T-helper 17 cell (primary cell): ENCODE results near the gene ZSCAN29. TPM values are rescaled to one million over a fixed set of nuclear protein-coding genes. Genes with fewer than 3 reads are reported as not detected.
"Not testable (repeated sequence)": the region's sequence is repeated elsewhere in the genome, so short reads cannot be mapped to it uniquely, and the experiment has no call there.

Source experiments
- ATAC-seq: fragments of 150-1000 bp; cut with Tn5 transposase; 2 replicates; pipeline ENCODE4 v1.10.0; 2021; ENCODE audit warnings: mild to moderate bottlenecking, moderate library complexity
- DNase-seq, 3 donors: peaks; one replicate each; pipeline versions ENCODE4 v3.0.0 to v3.0.0-alpha.2; 2020 to 2021
- H3K9me3 ChIP-seq: one replicate; pipeline ENCODE4 v1.7.0; 2013; ENCODE audit warnings: low read length, mild to moderate bottlenecking; ENCODE audit not compliant: control insufficient read depth, poor library complexity, severe bottlenecking
- H3K27ac Mint-ChIP-seq: one replicate; pipeline ENCODE4 v1.8.0; 2022; ENCODE audit warnings: mild to moderate bottlenecking, moderate library complexity, mixed read lengths
- H3K27me3 Mint-ChIP-seq: one replicate; pipeline ENCODE4 v1.8.0; 2022; ENCODE audit warnings: mixed read lengths
- H3K36me3 Mint-ChIP-seq: one replicate; pipeline ENCODE4 v1.8.0; 2022; ENCODE audit warnings: low read depth, mixed read lengths
- H3K4me1 Mint-ChIP-seq: one replicate; pipeline ENCODE4 v1.8.0; 2022; ENCODE audit warnings: mild to moderate bottlenecking, mixed read lengths
- H3K4me3 Mint-ChIP-seq: one replicate; pipeline ENCODE4 v1.8.0; 2022; ENCODE audit warnings: mild to moderate bottlenecking, moderate library complexity, mixed read lengths
- total RNA-seq, 4 donors: library from RNA in 2 of 4; stranded (reverse) in 2 of 4; gene quantifications; one replicate each; pipeline ENCODE4 v1.2.3 and lab custom pipeline; 2022 to 2026

ZSCAN29 gene
- 10 to 100 TPM; 12.5 to 15.9 TPM for total RNA-seq
- 26.1 to 62.9 reads per million in 2 donors for total RNA-seq (lab: John Stamatoyannopoulos, UW)

DNA sequence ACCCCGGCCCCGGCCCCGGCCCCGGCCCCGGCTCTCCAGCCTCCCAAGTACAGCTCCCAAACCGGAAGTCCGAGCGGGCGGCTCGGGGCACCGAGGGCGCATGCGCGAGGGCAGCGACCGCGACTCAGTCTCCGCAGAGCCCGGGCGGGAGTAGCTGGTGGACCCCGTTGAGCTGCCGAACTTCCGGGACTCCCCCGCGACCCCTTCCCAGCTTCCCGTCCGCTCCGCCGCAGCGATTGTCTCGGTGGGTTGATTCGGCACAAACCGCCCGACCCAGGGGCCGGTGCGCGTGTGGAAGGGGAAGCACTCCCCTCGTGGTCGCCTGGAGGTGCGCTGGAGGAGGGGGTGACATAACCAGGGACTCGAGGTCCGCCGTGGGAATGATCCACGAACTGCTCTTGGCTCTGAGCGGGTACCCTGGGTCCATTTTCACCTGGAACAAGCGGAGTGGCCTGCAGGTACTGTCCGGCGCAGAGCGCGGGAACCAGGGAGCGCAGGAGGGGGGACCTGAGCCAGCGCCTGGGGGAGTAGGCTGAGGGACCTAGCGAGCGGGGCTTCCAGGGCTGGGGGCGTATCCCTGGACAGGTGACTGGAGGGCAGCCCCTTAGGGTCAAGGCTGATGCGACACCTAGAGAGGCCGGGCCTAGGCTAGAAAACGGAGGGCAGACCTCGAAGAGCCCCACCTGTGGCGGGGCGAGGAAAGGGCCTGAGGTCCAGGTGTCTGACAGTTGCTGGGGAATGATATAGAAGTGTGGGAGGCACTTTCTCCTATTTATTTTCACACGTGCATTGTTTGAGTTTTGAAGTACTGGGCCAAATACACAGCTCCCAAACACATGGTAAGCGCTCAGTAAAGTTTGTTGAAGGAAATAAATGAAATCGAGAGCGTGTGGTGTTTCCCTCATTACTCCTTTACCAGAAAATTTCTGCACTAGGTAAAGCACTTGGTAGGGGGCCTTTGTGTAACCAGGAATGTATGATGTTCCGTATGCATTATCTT lies at the start of gene ZSCAN29, which contains the start of gene TUBGCP4:
ZSCAN29 (minus strand) TSS at position 69 of the 1,000 bp plus-strand sequence. CDS start 1,130 bp downstream, outside the sequence.
TUBGCP4 (plus strand) TSS at position 127 of the 1,000 bp plus-strand sequence; CDS start at position 381, 254 bp downstream.
- ATAC-seq (peak; percentile 82), DNase-seq (peak; percentile 53 to 60 (median 59))
- Mint-ChIP-seq H3K27ac (peak within 1 kb of the TSS; percentile 92), H3K27me3 (no peaks in the 10 kb centered on the region), H3K4me3 (peak within 1 kb of the TSS; percentile 94), H3K4me1 (peaks cover 43% of the 10 kb centered on the region), H3K36me3 (peaks cover 5% of the 10 kb centered on the region)
- H3K9me3 ChIP-seq: no peaks in the 10 kb centered on the region

DNA sequence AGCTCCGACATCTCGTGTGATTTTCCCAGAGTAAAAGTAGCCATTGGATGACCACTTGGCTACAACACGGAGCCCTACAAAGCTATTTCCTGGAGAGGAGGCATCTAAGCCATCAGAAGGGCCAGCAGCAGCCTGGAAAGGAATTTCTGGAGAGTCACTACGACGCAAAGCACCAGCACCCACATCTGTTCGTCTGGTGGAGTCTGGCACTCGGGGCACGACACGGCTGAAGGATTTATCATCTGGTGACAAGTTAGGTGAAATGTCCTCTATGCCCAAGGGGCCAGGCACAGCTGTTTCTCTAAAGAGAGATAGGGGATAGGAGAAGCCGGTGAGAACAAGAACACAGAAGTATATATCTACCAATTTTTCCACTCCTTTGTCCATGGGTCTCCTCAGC lies 49.6 kb upstream of the ZSCAN29 start:
- H3K4me1 Mint-ChIP-seq: peaks cover 13% of the 10 kb centered on the region
- DNase-seq (no peak), ATAC-seq (no peak)
- H3K9me3 ChIP-seq: no peaks in the 10 kb centered on the region
- peaks cover 18% of the 10 kb centered on the region for H3K36me3 Mint-ChIP-seq
- no peaks in the 10 kb centered on the region for H3K27me3 Mint-ChIP-seq
- peak overlapping the region; percentile 62 for H3K27ac Mint-ChIP-seq
- no peak overlapping the region for H3K4me3 Mint-ChIP-seq

GRCh38 chr15:43414196-43414595 lies 43.4 kb upstream of the ZSCAN29 start:
- Mint-ChIP-seq H3K36me3 (peaks cover 20% of the 10 kb centered on the region), H3K27ac (no peak overlapping the region), H3K27me3 (no peaks in the 10 kb centered on the region), H3K4me3 (no peak overlapping the region), H3K4me1 (peaks cover 13% of the 10 kb centered on the region)
- no peak for DNase-seq
- no peaks in the 10 kb centered on the region for H3K9me3 ChIP-seq
- no peak for ATAC-seq

DNA sequence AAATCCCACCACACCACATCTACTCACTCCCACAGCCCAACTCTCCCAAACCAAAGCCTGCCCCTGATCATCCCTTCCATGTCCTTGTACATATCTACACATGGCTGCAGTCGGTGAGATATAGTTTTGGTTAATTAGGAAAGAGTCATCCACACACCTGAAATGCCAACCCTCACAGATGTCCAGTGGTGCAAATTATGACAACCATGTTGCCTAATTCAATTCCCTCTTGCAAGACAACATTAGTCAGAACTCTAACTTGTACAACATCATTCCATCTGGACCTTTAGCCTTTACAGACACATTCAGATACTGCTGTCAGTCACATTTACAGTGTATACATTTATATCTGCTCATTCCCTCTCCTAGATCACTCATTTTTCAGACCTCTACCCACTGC lies 41.3 kb upstream of the ZSCAN29 start:
- H3K4me3 Mint-ChIP-seq: no peak overlapping the region
- H3K27me3 Mint-ChIP-seq: no peaks in the 10 kb centered on the region
- peaks cover 11% of the 10 kb centered on the region for H3K4me1 Mint-ChIP-seq
- ATAC-seq: no peak
- peak overlapping the region; percentile 8 for H3K27ac Mint-ChIP-seq
- no peak for DNase-seq
- H3K36me3 Mint-ChIP-seq: peaks cover 16% of the 10 kb centered on the region
- H3K9me3 ChIP-seq: no peaks in the 10 kb centered on the region

- Mint-ChIP-seq H3K36me3 (peaks cover 16% of the 10 kb centered on the region), H3K4me1 (peaks cover 11% of the 10 kb centered on the region), H3K27ac (peak overlapping the region; percentile 53), H3K27me3 (no peaks in the 10 kb centered on the region), H3K4me3 (no peak overlapping the region)
- H3K9me3 ChIP-seq: no peaks in the 10 kb centered on the region
- DNase-seq (no peak), ATAC-seq (no peak)
These were observed 39.9 kb upstream of the ZSCAN29 start for GRCh38 chr15:43410572-43411214.

DNA sequence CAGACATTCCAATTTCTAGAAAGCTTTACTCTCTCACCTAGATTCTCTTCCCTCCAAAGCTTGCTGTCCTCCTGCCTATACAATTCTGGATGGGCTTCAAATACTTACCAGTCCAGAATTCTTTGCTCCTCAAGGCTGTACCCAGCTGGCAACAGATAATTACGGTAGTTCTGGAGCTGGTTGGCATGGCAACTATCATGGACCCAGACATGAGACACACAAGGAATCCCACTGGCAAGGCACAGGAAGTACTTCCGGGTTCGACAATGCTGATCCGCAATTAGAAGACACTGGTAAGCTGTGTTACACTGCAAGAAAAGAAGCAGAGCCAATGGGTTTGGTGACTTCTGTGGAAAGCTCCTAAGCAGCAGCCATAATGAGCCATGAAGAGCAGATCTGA lies 37.9 kb upstream of the ZSCAN29 start:
- no peak for DNase-seq

GRCh38 chr15:43406808-43407207 lies 36.0 kb upstream of the ZSCAN29 start:
- no peak overlapping the region for H3K27ac Mint-ChIP-seq
- ATAC-seq: no peak

More for the DNA sequence above, 37.9 kb upstream of the ZSCAN29 start:
- no peak for ATAC-seq
- peaks cover 13% of the 10 kb centered on the region for H3K4me1 Mint-ChIP-seq
- peaks cover 12% of the 10 kb centered on the region for H3K36me3 Mint-ChIP-seq
- no peak overlapping the region for H3K27ac Mint-ChIP-seq
- no peak overlapping the region for H3K4me3 Mint-ChIP-seq
- H3K27me3 Mint-ChIP-seq: no peaks in the 10 kb centered on the region
- H3K9me3 ChIP-seq: no peaks in the 10 kb centered on the region

DNA sequence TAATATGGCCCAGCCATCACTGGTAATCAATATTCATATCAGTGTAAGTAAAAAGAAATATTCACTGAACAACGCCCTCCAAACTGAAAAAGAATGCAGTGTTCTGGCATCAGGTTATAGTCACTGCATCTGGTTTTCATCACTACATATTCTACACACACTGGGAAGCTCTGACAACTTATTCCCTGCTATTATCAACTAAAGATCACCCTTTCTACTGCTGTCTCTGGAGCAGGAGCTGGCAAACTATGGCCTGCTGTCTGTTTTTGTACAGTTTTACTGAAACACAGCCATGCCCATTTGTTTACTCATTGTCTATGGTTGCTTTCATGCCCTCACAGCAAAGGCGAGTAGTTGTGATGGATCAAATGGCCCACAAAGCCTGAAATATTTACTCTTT lies 35.3 kb upstream of the ZSCAN29 start:
- Mint-ChIP-seq H3K4me1 (peaks cover 14% of the 10 kb centered on the region), H3K4me3 (no peak overlapping the region), H3K27ac (no peak overlapping the region), H3K36me3 (peaks cover 9% of the 10 kb centered on the region), H3K27me3 (no peaks in the 10 kb centered on the region)
- ATAC-seq: no peak
- DNase-seq: no peak
- no peaks in the 10 kb centered on the region for H3K9me3 ChIP-seq

More at GRCh38 chr15:43406808-43407207, 36.0 kb upstream of the ZSCAN29 start:
- Mint-ChIP-seq H3K4me3 (no peak overlapping the region), H3K27me3 (no peaks in the 10 kb centered on the region), H3K36me3 (peaks cover 9% of the 10 kb centered on the region), H3K4me1 (peaks cover 14% of the 10 kb centered on the region)
- no peaks in the 10 kb centered on the region for H3K9me3 ChIP-seq
- no peak for DNase-seq

DNA sequence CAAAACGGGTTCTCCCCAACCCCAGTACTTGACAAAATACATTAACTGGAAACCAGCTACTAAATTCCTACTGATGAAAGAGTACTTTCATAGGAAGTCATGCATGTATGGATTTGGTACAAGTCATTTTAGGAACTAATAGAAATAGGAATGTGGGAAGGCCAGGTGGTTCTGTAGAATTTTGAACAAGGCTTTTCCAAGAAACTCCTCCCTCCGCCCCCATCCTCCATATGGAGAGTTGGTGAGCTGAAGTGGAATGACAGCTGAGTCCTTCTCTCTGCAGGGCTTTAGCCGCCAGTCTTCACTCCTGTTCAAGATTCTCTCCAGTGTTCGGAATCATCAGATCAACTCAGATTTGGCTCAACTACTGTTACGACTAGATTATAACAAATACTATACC lies 33.3 kb upstream of the ZSCAN29 start:
- peak overlapping the region; percentile 49 for H3K27ac Mint-ChIP-seq

DNA sequence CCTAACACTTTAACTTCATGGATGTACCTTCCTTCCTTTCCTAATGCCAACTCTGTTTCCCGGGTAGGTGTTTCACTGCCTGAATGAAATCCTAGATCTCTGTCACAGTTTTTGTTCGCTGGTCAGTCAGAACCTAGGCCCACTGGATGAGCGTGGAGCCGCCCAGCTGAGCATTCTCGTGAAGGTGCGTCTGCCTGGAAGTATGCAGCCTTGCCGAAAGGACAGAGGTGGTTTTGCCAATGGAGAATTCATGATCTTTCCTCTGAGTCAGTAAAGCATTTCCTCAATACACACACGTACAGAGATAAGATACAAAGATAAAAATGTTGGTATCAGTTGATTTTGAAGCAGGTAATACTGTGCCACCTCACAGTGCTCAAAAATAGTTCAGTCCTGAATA lies 32.8 kb upstream of the ZSCAN29 start:
- Mint-ChIP-seq H3K27ac (peak overlapping the region; percentile 49), H3K4me3 (no peak overlapping the region), H3K4me1 (peaks cover 8% of the 10 kb centered on the region), H3K36me3 (peaks cover 3% of the 10 kb centered on the region), H3K27me3 (no peaks in the 10 kb centered on the region)
- H3K9me3 ChIP-seq: no peaks in the 10 kb centered on the region
- no peak for DNase-seq
- ATAC-seq: no peak

More for the DNA sequence above, 33.3 kb upstream of the ZSCAN29 start:
- DNase-seq (no peak), ATAC-seq (no peak)
- H3K4me1 Mint-ChIP-seq: peaks cover 8% of the 10 kb centered on the region
- H3K27me3 Mint-ChIP-seq: no peaks in the 10 kb centered on the region
- no peaks in the 10 kb centered on the region for H3K9me3 ChIP-seq
- peaks cover 4% of the 10 kb centered on the region for H3K36me3 Mint-ChIP-seq
- no peak overlapping the region for H3K4me3 Mint-ChIP-seq

- no peak for ATAC-seq
- H3K4me3 Mint-ChIP-seq: no peak overlapping the region
- no peaks in the 10 kb centered on the region for H3K9me3 ChIP-seq
- no peaks in the 10 kb centered on the region for H3K27me3 Mint-ChIP-seq
- H3K36me3 Mint-ChIP-seq: peaks cover 6% of the 10 kb centered on the region
- peaks cover 8% of the 10 kb centered on the region for H3K4me1 Mint-ChIP-seq
- peak overlapping the region; percentile 49 for H3K27ac Mint-ChIP-seq
- no peak for DNase-seq
These were observed 31.4 kb upstream of the ZSCAN29 start for GRCh38 chr15:43402255-43402654.

DNA sequence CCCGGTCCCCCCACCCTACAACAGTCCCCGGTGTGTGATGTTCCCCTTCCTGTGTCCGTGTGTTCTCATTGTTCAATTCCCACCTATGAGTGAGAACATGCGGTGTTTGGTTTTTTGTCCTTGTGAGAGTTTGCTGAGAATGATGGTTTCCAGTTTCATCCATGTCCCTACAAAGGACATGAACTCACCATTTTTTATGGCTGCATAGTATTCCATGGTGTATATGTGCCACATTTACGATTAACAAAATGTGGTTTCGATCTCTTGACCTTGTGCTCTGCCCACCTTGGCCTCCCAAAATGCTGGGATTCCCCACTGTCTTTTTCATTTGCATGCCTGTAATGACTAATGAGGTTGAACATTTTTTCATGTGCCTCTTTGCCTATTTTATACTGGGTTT lies 22.7 kb upstream of the ZSCAN29 start:
- ATAC-seq, H3K27me3 Mint-ChIP-seq, H3K4me1 Mint-ChIP-seq, H3K27ac Mint-ChIP-seq, H3K9me3 ChIP-seq, DNase-seq, H3K4me3 Mint-ChIP-seq: not testable (repeated sequence)
- peaks cover 17% of the 10 kb centered on the region for H3K36me3 Mint-ChIP-seq

DNA sequence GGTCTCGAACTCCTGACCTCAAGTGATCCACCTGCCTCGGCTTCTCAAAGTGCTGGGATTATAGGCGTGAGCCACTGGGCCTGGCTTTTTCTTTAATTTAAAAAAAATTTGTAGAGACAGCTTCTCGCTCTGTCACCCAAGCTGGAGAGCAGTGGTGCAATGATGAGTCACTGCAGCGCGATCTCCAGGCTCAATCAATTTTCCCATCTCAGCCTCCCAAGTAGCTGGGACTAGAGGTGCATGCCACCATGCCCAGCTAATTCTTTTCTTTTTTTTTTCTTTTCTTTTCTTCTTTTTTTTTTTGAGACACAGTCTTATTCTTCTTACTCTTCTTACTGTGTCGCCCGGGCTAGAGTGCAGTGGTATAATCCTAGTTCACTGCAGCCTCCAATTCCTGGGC lies 19.9 kb upstream of the ZSCAN29 start:
- Mint-ChIP-seq H3K4me3 (no peak overlapping the region), H3K27ac (peak overlapping the region; percentile 74), H3K36me3 (peaks cover 13% of the 10 kb centered on the region), H3K27me3 (no peaks in the 10 kb centered on the region), H3K4me1 (peaks cover 2% of the 10 kb centered on the region)
- ATAC-seq (no peak), DNase-seq (no peak)
- no peaks in the 10 kb centered on the region for H3K9me3 ChIP-seq
